OCI-LY3 (cell line): ENCODE results near the gene ACSL6.

Experiments
- H2AFZ ChIP-seq: fragments of 200-600, 300-600 bp; shearing (Covaris generic); 2 replicates; pipeline ENCODE4 v1.6.0; 2014; ENCODE audit warnings: antibody characterized with exemption, low read depth, low read length
- H3K27ac ChIP-seq: fragments of 200-600, 300-600 bp; sonication (generic); 2 replicates; pipeline ENCODE4 v1.5.1; 2014; ENCODE audit warnings: mild to moderate bottlenecking, low read length, moderate library complexity, mixed read lengths
- H3K27me3 ChIP-seq: fragments of 200-600, 300-600 bp; sonication (generic); 2 replicates; pipeline ENCODE4 v1.6.1; 2014; ENCODE audit warnings: low read depth, low read length, mixed read lengths
- H3K36me3 ChIP-seq: fragments of 200-600, 300-600 bp; sonication (generic); replicated peaks from 2 replicates; pipeline ENCODE3; 2014; ENCODE audit warnings: low read depth, low read length, mixed read lengths
- H3K4me1 ChIP-seq: fragments of 300-600, 200-600 bp; sonication (generic); 2 replicates; pipeline ENCODE4 v1.6.1; 2014; ENCODE audit warnings: low read length, mixed read lengths
- H3K4me2 ChIP-seq: fragments of 200-600, 300-600 bp; sonication (generic); 2 replicates; pipeline ENCODE4 v1.6.1; 2014; ENCODE audit warnings: low read length, mixed read lengths
- H3K4me3 ChIP-seq: fragments of 300-600, 200-600 bp; sonication (generic); 2 replicates; pipeline ENCODE4 v1.5.1; 2014; ENCODE audit warnings: antibody characterized with exemption, mild to moderate bottlenecking, low read length, moderate library complexity
- H3K79me2 ChIP-seq: fragments of 300-600, 200-600 bp; shearing (Covaris generic); 2 replicates; pipeline ENCODE4 v1.6.1; 2014; ENCODE audit warnings: mild to moderate bottlenecking, low read length, mixed read lengths
- H3K9ac ChIP-seq: fragments of 300-600, 200-600 bp; shearing (Covaris generic); 2 replicates; pipeline ENCODE4 v1.6.0; 2014; ENCODE audit warnings: mild to moderate bottlenecking, low read length, moderate library complexity
- H3K9me3 ChIP-seq: fragments of 200-600, 300-600 bp; shearing (Covaris generic); 2 replicates; pipeline ENCODE4 v1.6.1; 2014; ENCODE audit warnings: low read length, mixed read lengths; ENCODE audit not compliant: insufficient read depth
- H4K20me1 ChIP-seq: fragments of 200-600, 300-600 bp; sonication (generic); 2 replicates; pipeline ENCODE4 v1.6.1; 2016; ENCODE audit warnings: low read length, mixed read lengths; ENCODE audit not compliant: insufficient read depth
- EZH2phosphoT487 ChIP-seq: fragments of 200-600 bp; shearing (Covaris generic); IDR thresholded peaks from 2 replicates; pipeline ENCODE4 v1.6.1; 2018; ENCODE audit warnings: antibody characterized with exemption, mixed run types, low read depth
- TF ChIP-seq, protein P1 (sequence below): fragments of 200-600, 300-600 bp; sonication (generic); IDR thresholded peaks from 2 replicates; pipeline ENCODE4 v1.5.1; 2014; ENCODE audit warnings: antibody characterized with exemption, low read length, low read depth

The ACSL6 gene

DNA sequence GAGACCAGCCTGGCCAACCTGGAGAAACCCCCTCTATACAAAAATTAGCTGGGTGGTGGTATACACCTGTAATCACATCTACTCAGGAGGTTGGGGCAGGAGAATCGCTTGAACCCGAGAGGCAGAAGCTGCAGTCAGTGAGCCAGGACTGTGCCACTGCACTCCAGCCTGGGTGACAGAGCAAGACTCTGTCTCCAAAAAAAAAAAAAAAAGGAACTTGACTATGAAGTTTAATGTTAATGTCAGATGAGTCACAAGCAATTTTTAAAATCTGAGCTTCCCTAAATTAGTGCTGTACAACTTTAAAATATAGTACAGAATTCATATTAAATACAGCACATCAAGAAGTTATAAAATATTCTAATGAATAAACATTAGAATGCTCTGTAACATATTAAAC lies 67.5 kb downstream of the ACSL6 start:
- H3K36me3 ChIP-seq: no peaks in the 10 kb centered on the region
- no peaks in the 10 kb centered on the region for H4K20me1 ChIP-seq
- no peak overlapping the region for H3K9ac ChIP-seq
- H3K4me2 ChIP-seq: no peak overlapping the region
- H3K4me1 ChIP-seq: peaks cover 11% of the 10 kb centered on the region
- H3K79me2 ChIP-seq: no peaks in the 10 kb centered on the region
- H3K4me3 ChIP-seq: no peak overlapping the region
- H2AFZ ChIP-seq: no peak overlapping the region
- no peak for TF ChIP-seq EZH2phosphoT487
- TF ChIP-seq, protein P1, sequence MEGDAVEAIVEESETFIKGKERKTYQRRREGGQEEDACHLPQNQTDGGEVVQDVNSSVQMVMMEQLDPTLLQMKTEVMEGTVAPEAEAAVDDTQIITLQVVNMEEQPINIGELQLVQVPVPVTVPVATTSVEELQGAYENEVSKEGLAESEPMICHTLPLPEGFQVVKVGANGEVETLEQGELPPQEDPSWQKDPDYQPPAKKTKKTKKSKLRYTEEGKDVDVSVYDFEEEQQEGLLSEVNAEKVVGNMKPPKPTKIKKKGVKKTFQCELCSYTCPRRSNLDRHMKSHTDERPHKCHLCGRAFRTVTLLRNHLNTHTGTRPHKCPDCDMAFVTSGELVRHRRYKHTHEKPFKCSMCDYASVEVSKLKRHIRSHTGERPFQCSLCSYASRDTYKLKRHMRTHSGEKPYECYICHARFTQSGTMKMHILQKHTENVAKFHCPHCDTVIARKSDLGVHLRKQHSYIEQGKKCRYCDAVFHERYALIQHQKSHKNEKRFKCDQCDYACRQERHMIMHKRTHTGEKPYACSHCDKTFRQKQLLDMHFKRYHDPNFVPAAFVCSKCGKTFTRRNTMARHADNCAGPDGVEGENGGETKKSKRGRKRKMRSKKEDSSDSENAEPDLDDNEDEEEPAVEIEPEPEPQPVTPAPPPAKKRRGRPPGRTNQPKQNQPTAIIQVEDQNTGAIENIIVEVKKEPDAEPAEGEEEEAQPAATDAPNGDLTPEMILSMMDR: no peak
- no peak overlapping the region for H3K27ac ChIP-seq
- no peaks in the 10 kb centered on the region for H3K9me3 ChIP-seq
- peaks cover 10% of the 10 kb centered on the region for H3K27me3 ChIP-seq

DNA sequence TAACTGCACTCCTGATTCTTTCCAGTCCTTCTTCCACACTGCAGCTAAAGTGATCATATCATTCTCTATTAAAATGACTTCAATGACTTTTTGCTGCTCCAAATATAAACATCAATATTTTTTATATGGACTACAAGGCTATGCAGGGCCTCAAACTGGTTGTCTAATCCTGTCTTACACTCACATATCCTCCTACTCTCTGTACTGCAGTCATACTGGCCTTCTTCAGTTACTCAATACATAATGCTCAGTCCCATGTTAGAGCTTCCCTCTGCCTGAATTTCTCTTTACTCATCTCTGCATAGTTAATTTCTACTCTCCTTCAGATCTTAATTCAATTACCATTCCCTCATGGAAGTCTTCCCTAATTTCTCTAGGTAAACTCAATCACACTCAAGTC lies 69.4 kb downstream of the ACSL6 start:
- Histone ChIP-seq H3K27ac (no peak overlapping the region), H3K4me3 (no peak overlapping the region), H2AFZ (no peak overlapping the region), H3K4me1 (peaks cover 11% of the 10 kb centered on the region), H3K4me2 (no peak overlapping the region), H3K79me2 (no peaks in the 10 kb centered on the region), H3K27me3 (no peaks in the 10 kb centered on the region; the same call in 1 of the 2 replicates), H3K36me3 (no peaks in the 10 kb centered on the region), H3K9ac (no peak overlapping the region), H4K20me1 (no peaks in the 10 kb centered on the region), H3K9me3 (no peaks in the 10 kb centered on the region)
- TF ChIP-seq EZH2phosphoT487: no peak
- TF ChIP-seq, protein P1: no peak

GRCh38 chr5:131939690-131940345 lies 71.6 kb downstream of the ACSL6 start:
- H3K36me3 ChIP-seq: no peaks in the 10 kb centered on the region
- H3K4me3 ChIP-seq: no peak overlapping the region
- peaks cover 8% of the 10 kb centered on the region for H3K4me1 ChIP-seq
- H4K20me1 ChIP-seq: no peaks in the 10 kb centered on the region
- no peak overlapping the region for H3K27ac ChIP-seq
- no peaks in the 10 kb centered on the region; the same call in 1 of the 2 replicates for H3K27me3 ChIP-seq
- no peak overlapping the region for H3K9ac ChIP-seq
- TF ChIP-seq EZH2phosphoT487: no peak
- TF ChIP-seq, protein P1: no peak
- no peaks in the 10 kb centered on the region for H3K9me3 ChIP-seq
- no peak overlapping the region for H3K4me2 ChIP-seq
- H2AFZ ChIP-seq: no peak overlapping the region
- H3K79me2 ChIP-seq: no peaks in the 10 kb centered on the region

GRCh38 chr5:131932235-131932634 lies 79.2 kb downstream of the ACSL6 start:
- no peaks in the 10 kb centered on the region for H3K79me2 ChIP-seq
- H3K27me3 ChIP-seq: no peaks in the 10 kb centered on the region
- no peaks in the 10 kb centered on the region for H4K20me1 ChIP-seq
- H3K9me3 ChIP-seq: no peaks in the 10 kb centered on the region
- no peak for TF ChIP-seq EZH2phosphoT487
- H3K27ac ChIP-seq: no peak overlapping the region
- H3K4me3 ChIP-seq: no peak overlapping the region
- H3K9ac ChIP-seq: no peak overlapping the region
- H3K4me1 ChIP-seq: no peaks in the 10 kb centered on the region
- H2AFZ ChIP-seq: no peak overlapping the region
- H3K36me3 ChIP-seq: no peaks in the 10 kb centered on the region
- no peak overlapping the region for H3K4me2 ChIP-seq
